Bronchial epithelial cell (primary cell): ENCODE data around the gene ZFHX2. TPM values are rescaled to one million over a fixed set of nuclear protein-coding genes. Genes with fewer than 3 reads are reported as not detected.

ENCODE experiments used
- DNase-seq: peaks from one replicate; pipeline ENCODE4 v3.0.0-alpha.2; 2010; ENCODE audit warnings: low read depth
- FAIRE-seq: peaks from 2 replicates; lab custom pipeline; 2011; peaks lifted over from hg19 to GRCh38; lab: Jason Lieb, UNC
- H3K27me3 ChIP-seq: 2 replicates; pipeline ENCODE4 v1.5.1; 2011; ENCODE audit warnings: low read length; ENCODE audit not compliant: control insufficient read depth, insufficient read depth
- H3K36me3 ChIP-seq: 2 replicates; pipeline ENCODE4 v1.5.1; 2011; ENCODE audit warnings: low read length; ENCODE audit not compliant: control insufficient read depth, insufficient read depth
- H3K4me3 ChIP-seq: 2 replicates; pipeline ENCODE4 v1.5.1; 2011; ENCODE audit warnings: mild to moderate bottlenecking, low read depth, low read length, control low read depth
- CTCF ChIP-seq: IDR thresholded peaks from 2 replicates; pipeline ENCODE4 v1.5.1; 2011; ENCODE audit warnings: mild to moderate bottlenecking, moderate library complexity, low read length, control low read depth, inconsistent platforms; ENCODE audit not compliant: insufficient read depth, severe bottlenecking
- total RNA-seq: library from RNA; depleted of rRNA; stranded (reverse); fragments of >200 nt; gene quantifications from 2 replicates; pipeline ENCODE4 v1.2.1, GENCODE V29; 2014

ZFHX2 gene
- total RNA-seq, 1 donor from 2014 or later: 0.26 TPM

GRCh38 chr14:23536494-23536893 lies 15.1 kb downstream of the ZFHX2 start:
- DNase-seq (no peak), FAIRE-seq (no peak)
- Histone ChIP-seq H3K4me3 (no peak overlapping the region), H3K36me3 (no peaks in the 10 kb centered on the region), H3K27me3 (no peaks in the 10 kb centered on the region)
- no peak for TF ChIP-seq CTCF

- Histone ChIP-seq H3K27me3 (no peaks in the 10 kb centered on the region), H3K4me3 (no peak overlapping the region), H3K36me3 (no peaks in the 10 kb centered on the region)
- no peak for TF ChIP-seq CTCF
- FAIRE-seq: no peak
- no peak for DNase-seq
Measured at GRCh38 chr14:23535943-23536342, 15.6 kb downstream of the ZFHX2 start.

- H3K27me3 ChIP-seq: no peaks in the 10 kb centered on the region
- H3K36me3 ChIP-seq: no peaks in the 10 kb centered on the region
- no peak for DNase-seq
- H3K4me3 ChIP-seq: no peak overlapping the region
- no peak for FAIRE-seq
- no peak for TF ChIP-seq CTCF
Measured at GRCh38 chr14:23533652-23534435, 17.7 kb downstream of the ZFHX2 start.

- DNase-seq (no peak), FAIRE-seq (no peak)
- H3K27me3 ChIP-seq: no peaks in the 10 kb centered on the region
- H3K4me3 ChIP-seq: no peak overlapping the region
- no peaks in the 10 kb centered on the region for H3K36me3 ChIP-seq
- TF ChIP-seq CTCF: no peak
Measured at GRCh38 chr14:23532658-23533057, 18.9 kb downstream of the ZFHX2 start.

GRCh38 chr14:23531391-23531790 lies 20.2 kb downstream of the ZFHX2 start:
- no peak overlapping the region for H3K4me3 ChIP-seq
- FAIRE-seq (no peak), DNase-seq (no peak)
- H3K27me3 ChIP-seq: no peaks in the 10 kb centered on the region
- H3K36me3 ChIP-seq: peaks cover 2% of the 10 kb centered on the region
- no peak for TF ChIP-seq CTCF
